Cardiac atrium fibroblast (primary cell): Measurements from ENCODE around the gene UBE3D. TPM values are rescaled to one million over a fixed set of nuclear protein-coding genes. Genes with fewer than 3 reads are reported as not detected.

Experiments
- total RNA-seq: library from RNA; depleted of rRNA; stranded (reverse); fragments of >200 nt; gene quantifications from 2 replicates; pipeline ENCODE4 v1.2.3, GENCODE V29; 2015

The UBE3D gene
- 1.9 and 2.2 TPM in 2 replicates for total RNA-seq

GRCh38 chr6:83065511-83066192, at the start of gene UBE3D:
UBE3D (minus strand) TSS chr6:83065841; CDS start chr6:83065718, 123 bp downstream.

GRCh38 chr6:83067448-83068439, 2.1 kb upstream of the UBE3D start, which contains the start of gene DOP1A:
DOP1A (plus strand) TSS chr6:83067671; CDS start chr6:83096978, 29,307 bp downstream.

Other genes with a start within 250 kb of the UBE3D start
- 11.2 and 21.5 TPM in 2 replicates for gene DOP1A, start 1.8 kb upstream of the UBE3D start, total RNA-seq
- 73.7 and 108 TPM in 2 replicates for gene PGM3, start 127.4 kb upstream of the UBE3D start, total RNA-seq
- gene RWDD2A, start 127.5 kb upstream of the UBE3D start, total RNA-seq: 3.2 and 4.5 TPM in 2 replicates